Stomach (tissue), 4 donors: ENCODE results near the gene FLT1.

Source experiments
- CTCF ChIP-seq, 7 experiments: fragments of 450-650 bp in 4 of 7; fragments of 200-600 bp in 3 of 7; sonication (generic) in 3 of 7; IDR thresholded peaks; one replicate each; pipeline ENCODE4 v1.5.1; 2016 to 2019; ENCODE audit warnings: antibody characterized with exemption in 7 of 7, control low read depth in 2 of 7, mild to moderate bottlenecking in 1 of 7
- EP300 ChIP-seq: sonication (generic); formaldehyde crosslinking; IDR thresholded peaks from one replicate; pipeline ENCODE4 v1.6.1; 2017; ENCODE audit warnings: antibody characterized with exemption
- POLR2A ChIP-seq, 4 donors: fragments of 450-650 bp; IDR thresholded peaks; one replicate each; pipeline ENCODE4 v1.6.1; 2016; ENCODE audit warnings: antibody characterized with exemption in 4 of 4, control low read depth in 2 of 4, mild to moderate bottlenecking in 1 of 4, moderate library complexity in 1 of 4

- TF ChIP-seq POLR2A (IDR thresholded peaks at IDR 0.05) (no peak), CTCF (IDR thresholded peaks at IDR 0.05) (no peak), EP300 (no peak)
These were observed 31.9 kb upstream of the FLT1 start for GRCh38 chr13:28526876-28527275.
